ENCODE measurements around the gene ADAM17.

DNA sequence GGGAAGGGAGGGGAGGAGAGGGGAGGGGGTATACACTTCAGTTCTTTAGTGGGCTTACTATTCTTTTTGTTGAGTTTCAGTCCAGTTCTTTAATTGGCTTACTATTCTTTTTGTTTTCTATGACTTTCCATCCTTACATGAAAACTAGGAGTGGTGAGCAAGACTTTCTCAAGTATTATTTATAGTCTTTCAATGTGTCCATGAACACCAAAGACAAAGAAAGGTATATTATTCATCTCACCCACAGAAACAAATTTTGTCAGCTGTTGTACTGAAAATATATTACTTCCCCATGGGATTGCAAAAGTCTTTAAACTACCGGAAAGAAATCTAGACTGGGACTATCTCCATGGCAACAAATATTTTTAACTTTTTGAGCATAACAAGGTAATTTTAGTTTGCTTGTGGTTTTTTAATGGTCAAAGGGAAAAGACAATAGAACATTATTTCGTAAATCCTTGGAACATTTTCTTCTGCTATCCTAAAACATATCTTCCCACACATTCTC, 17.6 kb downstream of the ADAM17 start:
- no peak for TF ChIP-seq CTCF (IDR thresholded peaks at IDR 0.05)
- TF ChIP-seq POLR2A (IDR thresholded peaks at IDR 0.05), result no peak

Data from breast epithelium (tissue), 3 donors.